GM11168 (cell line): ENCODE results near the gene ZC3H10.

ENCODE experiments used
- in situ Hi-C: fragments of 300-500 bp; cut with MboI; formaldehyde crosslinking; loops from one replicate; pipeline ENCODE4 v1.12.0; 2022; ENCODE audit warnings: low sequenced_read_pairs; ENCODE audit not compliant: unreplicated experiment

ZC3H10 gene

DNA sequence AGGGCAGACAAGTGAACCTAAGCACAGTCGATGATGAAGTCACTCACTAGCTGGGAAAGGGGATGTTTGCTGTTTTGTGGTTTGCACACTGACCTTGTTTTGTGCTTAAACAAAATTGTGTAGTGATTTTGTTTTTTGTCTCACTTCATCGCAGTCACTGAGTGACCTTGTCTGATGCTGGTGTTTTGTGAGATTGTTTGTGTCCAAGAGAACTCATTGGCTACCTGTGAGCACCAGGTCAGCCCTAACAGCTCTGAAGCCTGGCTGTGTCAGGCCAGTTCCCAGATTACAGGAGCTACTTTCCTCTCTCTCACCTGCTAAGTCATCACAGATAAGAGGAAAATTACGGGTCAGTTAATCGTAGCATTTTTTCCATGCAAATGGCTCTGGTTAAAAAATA is 6.1 kb downstream of the ZC3H10 start:
- in situ Hi-C loops: loop anchor here (5.0 kb wide), 1 partner anchor 63 kb away; the partner anchor contains the start of gene SMARCC2

- in situ Hi-C loops: no loop called here
Observed at GRCh38 chr12:56126732-56127239, 8.7 kb downstream of the ZC3H10 start.

GRCh38 chr12:56127485-56127887 is 9.4 kb downstream of the ZC3H10 start:
- in situ Hi-C loops: no loop called here

DNA sequence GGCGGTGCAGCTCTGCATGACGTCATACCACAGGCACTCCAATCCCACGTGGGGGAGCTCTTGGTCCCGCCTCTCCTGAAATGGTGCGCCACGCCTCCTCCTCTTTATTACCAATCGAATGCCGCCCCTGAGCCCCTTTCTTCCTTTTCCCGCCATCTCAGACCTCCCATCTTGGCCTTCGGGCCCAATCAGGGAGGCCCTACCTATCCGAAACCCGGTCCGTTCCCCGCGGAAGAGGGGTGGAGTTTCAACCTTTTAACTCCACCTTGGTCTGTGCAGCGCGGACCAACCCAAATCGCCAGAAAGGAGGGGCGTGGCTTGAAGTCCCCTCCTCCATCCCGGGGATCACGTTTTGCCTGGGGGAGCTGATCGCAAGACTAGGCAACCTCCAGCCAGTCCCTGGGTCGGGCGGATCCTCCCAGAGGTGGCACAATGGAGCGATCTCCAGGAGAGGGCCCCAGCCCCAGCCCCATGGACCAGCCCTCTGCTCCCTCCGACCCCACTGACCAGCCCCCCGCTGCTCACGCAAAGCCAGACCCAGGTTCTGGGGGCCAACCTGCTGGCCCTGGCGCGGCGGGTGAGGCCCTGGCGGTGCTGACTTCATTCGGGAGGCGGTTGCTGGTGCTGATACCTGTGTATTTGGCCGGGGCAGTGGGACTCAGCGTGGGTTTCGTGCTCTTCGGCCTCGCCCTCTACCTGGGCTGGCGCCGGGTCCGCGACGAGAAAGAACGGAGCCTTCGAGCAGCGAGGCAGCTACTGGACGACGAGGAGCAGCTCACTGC is 10.0 kb downstream of the ZC3H10 start, which contains the start of gene ESYT1:
TSS of gene ESYT1 (plus strand) at position 380 of the 782 bp plus-strand sequence. CDS start at position 433, 53 bp downstream.
- in situ Hi-C loops: no loop called here

DNA sequence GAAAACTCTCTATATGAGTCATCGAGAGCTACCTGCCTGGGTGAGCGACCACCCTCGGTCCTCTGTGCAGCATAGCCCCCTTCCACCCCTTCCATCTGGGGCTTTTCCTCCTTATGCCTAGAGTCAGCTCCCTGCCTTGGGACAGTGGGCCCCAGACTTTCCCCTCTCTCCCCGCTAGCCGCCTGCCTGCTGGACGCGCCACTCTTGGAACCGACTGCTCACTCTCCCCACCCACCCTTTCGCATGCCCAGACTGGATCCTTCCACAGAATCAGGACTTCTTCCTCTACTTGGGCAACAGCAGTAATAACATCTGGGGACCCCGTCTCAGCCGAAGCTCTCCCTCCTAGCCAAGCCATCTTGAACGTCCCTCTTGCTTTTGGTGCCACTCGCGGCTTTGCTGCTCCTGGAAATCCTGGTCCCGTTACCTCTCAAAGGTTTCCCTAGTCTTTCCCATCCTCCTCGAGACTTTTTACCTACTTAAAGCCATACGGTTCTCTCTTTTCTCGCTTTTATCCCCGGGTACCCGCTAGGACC is 10.7 kb downstream of the ZC3H10 start:
- in situ Hi-C loops: no loop called here

- in situ Hi-C loops: no loop called here
Observed at GRCh38 chr12:56129206-56129941, 11.3 kb downstream of the ZC3H10 start.

DNA sequence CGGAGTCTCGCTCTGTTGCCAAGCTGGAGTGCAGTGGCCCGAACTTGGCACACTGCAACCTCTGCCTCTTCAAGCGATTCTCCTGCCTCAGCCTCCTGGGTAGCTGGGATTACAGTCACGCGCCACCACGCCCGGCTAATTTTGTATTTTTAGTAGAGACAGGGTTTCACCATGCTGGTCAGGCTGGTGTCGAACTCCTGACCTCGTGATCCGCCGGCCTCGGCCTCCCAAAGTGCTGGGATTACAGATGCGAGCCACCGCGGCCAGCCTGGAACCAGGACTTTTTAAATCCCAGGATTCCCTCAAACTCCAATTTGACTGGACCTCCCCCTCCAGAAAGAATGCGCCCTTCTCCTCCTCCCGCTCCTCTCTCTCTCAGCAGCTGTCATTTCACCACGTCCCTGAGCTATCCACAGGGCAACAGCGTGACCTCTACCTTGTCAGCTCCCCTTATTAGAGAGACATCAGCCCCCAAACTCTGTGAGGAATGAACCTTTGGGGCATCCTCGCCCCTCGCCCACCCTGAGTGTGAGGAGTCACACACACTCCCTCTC is 12.0 kb downstream of the ZC3H10 start:
- in situ Hi-C loops: no loop called here

GRCh38 chr12:56130876-56131275 is 12.8 kb downstream of the ZC3H10 start:
- in situ Hi-C loops: no loop called here

DNA sequence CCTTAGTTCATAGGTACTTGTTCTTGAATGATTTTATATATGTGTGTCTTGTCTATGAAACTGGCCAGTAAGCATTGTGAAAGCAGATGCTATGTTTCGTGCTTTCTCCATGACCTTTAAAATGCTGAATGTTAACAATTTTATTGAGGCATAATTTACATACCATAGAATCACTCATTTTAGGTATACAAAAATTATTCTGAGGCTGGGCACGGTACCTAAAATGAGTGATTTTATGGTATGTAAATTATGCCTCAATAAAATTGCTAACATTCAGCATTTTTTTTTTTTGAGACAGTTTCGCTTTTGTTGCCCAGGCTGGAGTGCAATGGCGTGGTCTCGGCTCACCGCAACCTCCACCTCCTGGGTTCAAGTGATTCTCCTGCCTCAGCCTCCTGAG is 16.8 kb downstream of the ZC3H10 start:
- in situ Hi-C loops: no loop called here

DNA sequence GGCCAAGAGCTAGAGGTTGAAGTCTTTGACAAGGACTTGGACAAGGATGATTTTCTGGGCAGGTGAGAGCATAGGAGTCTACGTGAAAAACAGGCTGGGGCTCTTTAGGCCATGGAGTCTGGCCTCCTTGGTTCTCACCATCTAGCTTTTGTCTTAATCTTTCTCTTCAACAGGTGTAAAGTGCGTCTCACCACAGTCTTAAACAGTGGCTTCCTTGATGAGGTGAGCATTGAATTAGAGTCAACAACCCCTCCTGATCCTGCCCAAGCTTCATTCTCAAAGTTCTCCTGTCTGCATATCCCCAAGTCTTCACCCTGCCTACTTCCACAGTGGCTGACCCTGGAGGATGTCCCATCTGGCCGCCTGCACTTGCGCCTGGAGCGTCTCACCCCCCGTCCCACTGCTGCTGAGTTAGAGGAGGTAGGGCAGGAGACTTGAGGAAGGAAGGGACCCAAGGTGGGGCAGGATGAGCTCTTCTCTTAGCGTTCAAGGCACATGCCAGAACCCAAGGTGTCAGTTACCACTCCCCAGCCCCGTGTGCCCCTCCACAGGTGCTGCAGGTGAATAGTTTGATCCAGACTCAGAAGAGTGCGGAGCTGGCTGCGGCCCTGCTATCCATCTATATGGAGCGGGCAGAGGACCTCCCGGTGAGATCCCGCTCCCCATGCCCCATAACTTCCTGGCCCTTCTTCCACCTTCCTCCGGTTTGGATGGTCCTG is 19.9 kb downstream of the ZC3H10 start:
- in situ Hi-C loops: no loop called here

DNA sequence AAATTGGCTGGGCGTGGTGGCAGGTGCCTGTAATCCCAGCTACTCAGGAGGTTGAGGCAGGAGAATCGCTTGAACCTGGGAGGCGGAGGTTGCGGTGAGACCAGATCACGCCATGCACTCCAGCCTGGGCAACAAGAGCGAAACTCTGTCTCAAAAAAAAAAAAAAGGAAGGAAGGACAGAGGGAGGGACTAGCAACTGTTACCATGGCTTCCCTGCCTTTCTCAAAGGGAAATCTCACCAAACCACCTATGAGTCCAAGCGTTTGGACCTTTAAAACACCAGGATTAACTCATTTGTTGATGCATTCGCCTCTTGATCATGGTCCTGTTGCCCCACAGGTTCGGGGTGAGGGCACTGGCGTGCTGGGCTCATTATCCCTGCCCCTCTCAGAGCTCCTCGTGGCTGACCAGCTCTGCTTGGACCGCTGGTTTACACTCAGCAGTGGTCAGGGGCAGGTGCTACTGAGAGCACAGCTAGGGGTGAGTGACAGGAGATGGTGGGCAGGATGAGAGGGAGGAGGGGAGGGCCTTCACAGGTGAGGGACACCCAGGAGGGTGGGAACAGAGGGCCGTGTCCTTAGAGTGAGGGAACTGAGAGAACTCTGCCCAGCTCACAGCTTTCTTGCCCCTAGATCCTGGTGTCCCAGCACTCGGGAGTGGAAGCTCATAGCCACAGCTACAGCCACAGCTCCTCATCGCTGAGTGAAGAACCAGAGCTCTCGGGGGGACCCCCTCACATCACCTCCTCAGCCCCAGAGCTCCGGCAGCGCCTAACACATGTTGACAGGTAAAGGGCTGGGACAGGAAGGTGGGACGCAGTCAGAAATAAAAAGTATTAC is 24.1 kb downstream of the ZC3H10 start:
- in situ Hi-C loops: no loop called here

DNA sequence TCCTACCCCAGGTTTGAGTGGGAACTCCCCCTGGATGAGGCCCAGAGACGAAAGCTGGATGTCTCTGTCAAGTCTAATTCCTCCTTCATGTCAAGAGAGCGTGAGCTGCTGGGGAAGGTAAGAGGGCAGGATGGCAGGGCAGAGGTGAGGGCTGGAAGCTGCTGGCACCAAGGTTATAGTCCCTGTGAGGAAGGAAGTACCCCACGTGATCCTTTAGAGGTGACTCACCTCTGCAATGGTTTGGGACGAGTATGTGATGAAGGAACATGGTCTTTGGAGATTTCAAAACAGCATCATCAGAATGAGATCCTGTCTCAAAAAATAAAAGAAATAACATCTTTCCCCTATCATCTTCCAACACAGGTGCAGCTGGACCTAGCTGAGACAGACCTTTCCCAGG is 25.2 kb downstream of the ZC3H10 start:
- in situ Hi-C loops: no loop called here

DNA sequence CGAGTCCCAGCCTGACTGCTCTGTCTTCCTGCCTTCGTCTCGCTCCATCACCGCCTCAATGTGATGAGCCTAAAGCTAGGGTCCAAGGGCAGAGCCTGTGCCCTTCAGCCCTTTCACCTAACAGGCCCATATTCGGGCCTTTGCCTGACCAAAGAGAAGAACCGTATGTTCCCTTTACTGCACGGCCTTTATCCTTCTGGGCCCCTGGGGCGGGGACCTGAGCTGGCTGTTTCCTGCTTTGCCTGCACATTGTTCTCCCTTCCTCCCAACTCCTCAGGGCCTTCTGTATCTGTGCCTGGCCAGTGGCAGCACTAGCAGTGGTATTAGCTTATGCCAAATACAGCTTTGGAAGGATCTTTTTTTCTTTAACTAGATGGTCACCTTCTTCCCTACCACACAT is 25.8 kb downstream of the ZC3H10 start:
- in situ Hi-C loops: no loop called here

DNA sequence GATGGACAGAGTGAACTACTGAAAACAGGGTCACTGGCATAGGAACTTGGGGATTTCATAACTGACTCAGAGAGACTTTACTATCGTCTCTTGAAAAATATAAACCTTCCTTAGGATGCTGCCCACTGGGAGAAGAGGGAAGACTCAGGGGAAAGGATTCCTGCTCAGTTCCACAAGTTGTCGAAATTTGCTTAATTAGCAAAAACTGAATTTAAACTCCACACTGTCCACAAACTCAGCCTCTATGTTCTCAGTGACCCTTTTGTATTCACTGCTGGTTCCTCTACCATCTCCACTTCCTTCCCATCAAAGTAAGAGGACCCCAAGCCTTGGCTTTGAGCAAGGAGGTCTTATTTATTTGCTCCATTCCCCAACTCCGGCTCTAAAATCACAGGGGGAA is 27.2 kb downstream of the ZC3H10 start:
- in situ Hi-C loops: no loop called here

GRCh38 chr12:56146492-56147460 is 28.7 kb downstream of the ZC3H10 start:
- in situ Hi-C loops: no loop called here

DNA sequence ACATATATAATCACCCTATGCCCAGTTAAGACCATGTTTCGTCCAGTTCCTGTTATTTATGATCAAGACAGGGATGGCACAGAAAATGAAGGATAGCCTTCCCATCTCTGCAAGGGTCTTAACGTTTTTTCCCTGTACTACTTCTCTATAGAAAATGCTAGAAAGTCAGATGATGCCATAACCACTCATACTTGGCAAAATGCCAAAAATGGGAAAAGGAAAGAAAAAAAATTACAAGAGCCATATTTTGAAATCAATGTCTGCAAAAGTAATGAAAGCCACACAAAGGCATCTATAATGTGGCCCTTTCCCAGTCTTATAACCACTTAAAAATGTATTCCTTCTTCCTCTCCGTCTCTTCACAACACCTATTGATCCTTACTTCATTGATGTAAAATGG is 32.5 kb downstream of the ZC3H10 start:
- in situ Hi-C loops: no loop called here

DNA sequence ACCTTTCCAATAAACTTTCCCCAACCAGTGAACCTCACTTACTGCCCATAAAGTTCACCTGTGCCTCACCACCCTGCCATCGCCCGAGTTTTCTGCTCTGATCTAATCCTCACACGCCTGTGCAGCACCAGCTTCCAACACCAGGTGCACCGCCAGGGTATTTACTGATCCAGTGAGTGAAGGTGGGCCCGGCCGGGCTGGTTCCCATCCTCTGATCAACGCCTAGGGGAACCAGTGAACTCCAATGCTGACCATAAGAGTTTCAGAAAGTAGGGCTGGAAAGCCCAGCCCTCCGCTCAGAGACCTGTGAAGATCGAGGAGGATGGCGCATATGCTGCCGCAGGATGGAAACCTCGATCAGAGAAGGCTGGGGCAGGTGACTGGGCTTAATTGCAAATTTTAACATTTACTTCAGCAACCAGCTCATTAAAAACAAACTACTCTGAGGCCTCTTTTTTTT is 33.6 kb downstream of the ZC3H10 start:
- in situ Hi-C loops: no loop called here

GRCh38 chr12:56152132-56152755 is 34.2 kb downstream of the ZC3H10 start, which contains the start of gene MYL6B:
TSS of gene MYL6B (plus strand) at chr12:56152587. CDS start at chr12:56153919, 1,332 bp downstream.
- in situ Hi-C loops: no loop called here
